ENCODE measurements around the gene MYO7A.

- TF ChIP-seq CTCF (IDR thresholded peaks at IDR 0.05) (no peak), EP300 (IDR thresholded peaks at IDR 0.05) (no peak), POLR2AphosphoS5 (IDR thresholded peaks at IDR 0.05) (no peak)
Measured at GRCh38 chr11:77083566-77084245, 44.3 kb upstream of the MYO7A start.
